ENCODE results near the gene PHACTR4. TPM values are rescaled to one million over a fixed set of nuclear protein-coding genes. Genes with fewer than 3 reads are reported as not detected.

The PHACTR4 gene
- total and polyA plus RNA-seq, 2 donors (not counting 3 experiments of a cell fraction or from before 2014, with no cell fraction given), result 25.4 to 61.0 TPM

DNA sequence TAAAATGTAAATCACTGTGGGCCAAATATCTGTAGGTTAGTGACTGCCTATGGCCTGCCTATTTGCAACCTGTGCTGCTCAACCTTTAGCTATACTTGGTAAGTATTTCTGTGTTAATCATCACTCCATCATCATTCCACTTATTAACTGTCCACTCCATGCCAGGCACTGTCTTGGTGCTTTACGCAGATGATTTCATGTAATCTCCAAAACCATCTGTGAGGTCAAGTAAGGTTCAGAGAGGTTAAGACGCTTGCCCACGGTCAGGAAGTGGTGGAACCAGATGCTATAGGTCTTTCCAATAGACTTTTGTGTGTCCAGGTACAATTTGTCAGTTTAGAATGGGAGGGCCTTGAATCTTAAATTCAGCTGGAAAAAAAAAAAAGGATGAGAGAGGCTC lies 10.8 kb upstream of the PHACTR4 start:
- DNase-seq (ENCODE audit: low read depth, low spot score) (no peak), FAIRE-seq (no peak)
- H2AFZ ChIP-seq (ENCODE audit: low read depth, low read length), result no peak overlapping the region
- no peaks in the 10 kb centered on the region for H4K20me1 ChIP-seq (replicated peaks; ENCODE audit: control insufficient read depth, extremely low read depth, insufficient read depth, low read length)
- no TSS peak for BruUV-seq (replicated peaks)
- H3K9ac ChIP-seq (replicated peaks; ENCODE audit: extremely low read depth, insufficient read depth, low read length), result no peak overlapping the region
- no peaks in the 10 kb centered on the region for H3K27me3 ChIP-seq (ENCODE audit: control insufficient read depth in 2 of 2, insufficient read depth in 2 of 2, low read length in 2 of 2)
- CTCF ChIA-PET, result interaction anchor here (1.4 to 9.2 kb wide), 11 partner anchors 11 to 518 kb away, joined by 3 to 192 read pairs (median 18); partner anchors contain the start of genes ATP5IF1, PHACTR4 and TRNAU1AP
- intact Hi-C loops (cut with micrococcal nuclease) (loop anchor here (1.0 to 2.0 kb wide), 3 partner anchors 110 to 519 kb away; no protein-coding TSS in a partner anchor), dilution Hi-C loops (cut with MboI; ENCODE audit: extremely low pct_ligation_motif_present, low sequenced_read_pairs) (no loop called here)
- no peaks in the 10 kb centered on the region for H3K79me2 ChIP-seq (ENCODE audit: control insufficient read depth, insufficient read depth, low read length)
- H3K9me3 ChIP-seq (replicated peaks; ENCODE audit: control insufficient read depth, insufficient read depth, low read length), result no peaks in the 10 kb centered on the region
- no peak overlapping the region for H3K4me2 ChIP-seq (ENCODE audit: insufficient read depth, low read length)
- H3K27ac ChIP-seq (ENCODE audit: insufficient read depth, low read depth, low read length), result no peak overlapping the region
- POLR2A ChIA-PET, result interaction anchor here (0.6 kb wide), 1 partner anchor 199 kb away, joined by 7 read pairs; no protein-coding TSS in a partner anchor
- H3K4me1 ChIP-seq (ENCODE audit: control insufficient read depth, extremely low read depth, insufficient read depth, low read length), result no peaks in the 10 kb centered on the region
- no peaks in the 10 kb centered on the region for H3K9me1 ChIP-seq (replicated peaks; ENCODE audit: control insufficient read depth, extremely low read depth, insufficient read depth, low read length)
- no peak overlapping the region for H3K4me3 ChIP-seq (replicated peaks in 1 of 3; ENCODE audit: insufficient read depth in 1 of 3, low read depth in 1 of 3, low read length in 3 of 3)
- TF ChIP-seq, protein P1, sequence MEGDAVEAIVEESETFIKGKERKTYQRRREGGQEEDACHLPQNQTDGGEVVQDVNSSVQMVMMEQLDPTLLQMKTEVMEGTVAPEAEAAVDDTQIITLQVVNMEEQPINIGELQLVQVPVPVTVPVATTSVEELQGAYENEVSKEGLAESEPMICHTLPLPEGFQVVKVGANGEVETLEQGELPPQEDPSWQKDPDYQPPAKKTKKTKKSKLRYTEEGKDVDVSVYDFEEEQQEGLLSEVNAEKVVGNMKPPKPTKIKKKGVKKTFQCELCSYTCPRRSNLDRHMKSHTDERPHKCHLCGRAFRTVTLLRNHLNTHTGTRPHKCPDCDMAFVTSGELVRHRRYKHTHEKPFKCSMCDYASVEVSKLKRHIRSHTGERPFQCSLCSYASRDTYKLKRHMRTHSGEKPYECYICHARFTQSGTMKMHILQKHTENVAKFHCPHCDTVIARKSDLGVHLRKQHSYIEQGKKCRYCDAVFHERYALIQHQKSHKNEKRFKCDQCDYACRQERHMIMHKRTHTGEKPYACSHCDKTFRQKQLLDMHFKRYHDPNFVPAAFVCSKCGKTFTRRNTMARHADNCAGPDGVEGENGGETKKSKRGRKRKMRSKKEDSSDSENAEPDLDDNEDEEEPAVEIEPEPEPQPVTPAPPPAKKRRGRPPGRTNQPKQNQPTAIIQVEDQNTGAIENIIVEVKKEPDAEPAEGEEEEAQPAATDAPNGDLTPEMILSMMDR (IDR thresholded peaks at IDR 0.05; ENCODE audit: extremely low read depth in 1 of 2, insufficient read depth in 1 of 2, low read depth in 1 of 2, low read length in 2 of 2), result no peak
- no peaks in the 10 kb centered on the region for H3K36me3 ChIP-seq (ENCODE audit: control insufficient read depth in 2 of 2, extremely low read depth in 1 of 2, insufficient read depth in 2 of 2, low read length in 2 of 2)

DNA sequence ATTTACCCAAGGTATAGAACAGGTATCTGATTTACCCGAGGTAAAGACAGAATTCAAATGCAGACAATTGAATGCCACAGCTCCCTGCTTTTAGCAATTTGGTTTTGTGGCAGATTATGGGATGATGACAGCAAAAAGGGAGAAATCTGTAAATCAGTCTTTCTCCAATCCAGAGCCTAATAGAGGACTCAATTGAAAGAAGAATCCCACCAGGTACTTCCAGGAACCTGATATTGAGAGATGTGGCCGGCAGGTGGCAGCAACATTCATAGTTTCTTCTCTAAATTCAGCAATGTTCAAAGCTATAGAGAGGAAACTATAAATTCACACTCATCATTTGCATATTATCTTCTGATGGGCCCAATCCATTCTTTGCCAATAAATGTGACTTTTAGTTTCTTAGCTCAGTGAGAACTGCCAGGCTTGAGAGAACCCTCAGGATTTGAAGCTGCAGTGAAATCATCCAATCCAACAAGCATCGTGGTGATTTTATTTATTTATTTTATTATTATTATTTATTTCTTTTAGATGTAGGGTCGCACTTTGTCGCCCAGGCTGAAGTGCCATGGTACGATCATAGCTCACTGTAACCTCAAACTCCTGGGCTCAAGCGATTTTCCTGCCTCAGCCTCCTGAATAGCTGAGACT lies 9.8 kb upstream of the PHACTR4 start:
- intact Hi-C loops (cut with micrococcal nuclease), result loop anchor here (1.0 to 2.0 kb wide), 3 partner anchors 111 to 518 kb away; no protein-coding TSS in a partner anchor
- H3K4me1 ChIP-seq (ENCODE audit: control insufficient read depth, extremely low read depth, insufficient read depth, low read length), result no peaks in the 10 kb centered on the region
- peak; percentile 73 for DNase-seq (ENCODE audit: low read depth, low spot score)
- POLR2A ChIA-PET, result interaction anchor here (0.8 to 0.9 kb wide), 2 partner anchors 222 to 289 kb away, joined by 3 to 6 read pairs; partner anchors contain the start of gene RNU11
- BruUV-seq (replicated peaks), result no TSS peak
- no peaks in the 10 kb centered on the region for H3K9me1 ChIP-seq (replicated peaks; ENCODE audit: control insufficient read depth, extremely low read depth, insufficient read depth, low read length)
- peak; percentile 99 for FAIRE-seq
- dilution Hi-C loops (cut with MboI; ENCODE audit: extremely low pct_ligation_motif_present, low sequenced_read_pairs), result no loop called here
- H3K9me3 ChIP-seq (replicated peaks; ENCODE audit: control insufficient read depth, insufficient read depth, low read length), result no peaks in the 10 kb centered on the region
- no peak overlapping the region for H2AFZ ChIP-seq (ENCODE audit: low read depth, low read length)
- no peak overlapping the region for H3K4me3 ChIP-seq (replicated peaks in 1 of 3; ENCODE audit: insufficient read depth in 1 of 3, low read depth in 1 of 3, low read length in 3 of 3)
- H3K4me2 ChIP-seq (ENCODE audit: insufficient read depth, low read length), result no peak overlapping the region
- no peak overlapping the region for H3K9ac ChIP-seq (replicated peaks; ENCODE audit: extremely low read depth, insufficient read depth, low read length)
- H3K79me2 ChIP-seq (ENCODE audit: control insufficient read depth, insufficient read depth, low read length), result no peaks in the 10 kb centered on the region
- H3K27me3 ChIP-seq (ENCODE audit: control insufficient read depth in 2 of 2, insufficient read depth in 2 of 2, low read length in 2 of 2), result no peaks in the 10 kb centered on the region
- H4K20me1 ChIP-seq (replicated peaks; ENCODE audit: control insufficient read depth, extremely low read depth, insufficient read depth, low read length), result no peaks in the 10 kb centered on the region
- CTCF ChIA-PET, result interaction anchor here (0.6 to 9.2 kb wide), 62 partner anchors 10 to 524 kb away, joined by 3 to 192 read pairs (median 4); partner anchors contain the start of genes ATP5IF1, MED18, PHACTR4 and RCC1
- H3K27ac ChIP-seq (ENCODE audit: insufficient read depth, low read depth, low read length), result no peak overlapping the region
- TF ChIP-seq MYC (IDR thresholded peaks at IDR 0.05; ENCODE audit: low read depth, low read length) (no peak), POLR2AphosphoS5 (IDR thresholded peaks at IDR 0.05; ENCODE audit: insufficient read depth, low read depth, low read length) (no peak)
- TF ChIP-seq, protein P1 (IDR thresholded peaks at IDR 0.05; ENCODE audit: extremely low read depth in 1 of 2, insufficient read depth in 1 of 2, low read depth in 1 of 2, low read length in 2 of 2), result peak; percentile 56 to 64
- TF ChIP-seq, protein P2, sequence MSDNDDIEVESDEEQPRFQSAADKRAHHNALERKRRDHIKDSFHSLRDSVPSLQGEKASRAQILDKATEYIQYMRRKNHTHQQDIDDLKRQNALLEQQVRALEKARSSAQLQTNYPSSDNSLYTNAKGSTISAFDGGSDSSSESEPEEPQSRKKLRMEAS (IDR thresholded peaks at IDR 0.05; ENCODE audit: insufficient read depth, insufficient read length), result no peak
- no peaks in the 10 kb centered on the region for H3K36me3 ChIP-seq (ENCODE audit: control insufficient read depth in 2 of 2, extremely low read depth in 1 of 2, insufficient read depth in 2 of 2, low read length in 2 of 2)

Measured in endothelial cell of umbilical vein (primary cell).